GM23338 (cell line): Measurements from ENCODE around the gene SIL1. TPM values are rescaled to one million over a fixed set of nuclear protein-coding genes. Genes with fewer than 3 reads are reported as not detected.

Experiments used
- ATAC-seq: fragments of 200-7000 bp; cut with Tn5 transposase; 3 replicates; pipeline ENCODE4 v1.9.1; 2020
- DNase-seq: peaks from one replicate; pipeline ENCODE4 v3.0.0-alpha.2; 2015; ENCODE audit warnings: low spot score
- H2AFZ ChIP-seq: fragments of 200-600 bp; sonication (generic); 2 replicates; pipeline ENCODE4 v1.8.0; 2016; ENCODE audit warnings: antibody characterized with exemption, mild to moderate bottlenecking, moderate library complexity
- H3F3A ChIP-seq: fragments of 200-600 bp; sonication (generic); replicated peaks from 2 replicates; pipeline ENCODE4 v1.8.0; 2017; ENCODE audit warnings: antibody characterized with exemption, mixed run types, low read depth
- H3K27ac ChIP-seq: fragments of 200-600 bp; sonication (generic); 2 replicates; pipeline ENCODE4 v1.6.1; 2016; ENCODE audit warnings: low read depth
- H3K27me3 ChIP-seq: fragments of 200-600 bp; sonication (generic); 2 replicates; pipeline ENCODE4 v1.8.0; 2016; ENCODE audit warnings: mild to moderate bottlenecking, mixed run types, moderate library complexity; ENCODE audit not compliant: insufficient read depth
- H3K36me3 ChIP-seq: fragments of 200-600 bp; sonication (generic); 2 replicates; pipeline ENCODE4 v1.8.0; 2016; ENCODE audit warnings: mild to moderate bottlenecking; ENCODE audit not compliant: insufficient read depth
- H3K4me1 ChIP-seq: fragments of 200-600 bp; sonication (generic); 2 replicates; pipeline ENCODE4 v1.8.0; 2016; ENCODE audit warnings: mild to moderate bottlenecking, moderate library complexity; ENCODE audit not compliant: insufficient read depth
- H3K4me2 ChIP-seq: fragments of 200-600 bp; sonication (generic); 2 replicates; pipeline ENCODE4 v1.7.1; 2017; ENCODE audit warnings: mixed run types
- H3K4me3 ChIP-seq: fragments of 200-600 bp; sonication (generic); 2 replicates; pipeline ENCODE4 v1.6.1; 2016; ENCODE audit warnings: mixed run types
- H3K79me2 ChIP-seq: fragments of 200-600 bp; sonication (generic); replicated peaks from 2 replicates; pipeline ENCODE4 v1.8.0; 2017; ENCODE audit warnings: mild to moderate bottlenecking; ENCODE audit not compliant: insufficient read depth
- H3K9me2 ChIP-seq: fragments of 200-600 bp; sonication (generic); 2 replicates; pipeline ENCODE4 v1.8.0; 2017; ENCODE audit not compliant: insufficient read depth
- H4K20me1 ChIP-seq: fragments of 200-600 bp; sonication (generic); replicated peaks from 2 replicates; pipeline ENCODE4 v1.8.0; 2017; ENCODE audit warnings: mild to moderate bottlenecking; ENCODE audit not compliant: insufficient read depth
- H3K27ac Mint-ChIP-seq: 2 replicates; pipeline ENCODE4 v1.8.0; 2020; ENCODE audit warnings: inconsistent platforms, mild to moderate bottlenecking, moderate library complexity, mixed read lengths
- H3K27me3 Mint-ChIP-seq: 3 replicates; pipeline ENCODE4 v1.8.0; 2022; ENCODE audit warnings: low read depth, mild to moderate bottlenecking, moderate library complexity, mixed read lengths, inconsistent platforms; ENCODE audit not compliant: insufficient read depth, poor library complexity
- H3K36me3 Mint-ChIP-seq: 3 replicates; pipeline ENCODE4 v1.8.0; 2021; ENCODE audit warnings: low read depth, mild to moderate bottlenecking, inconsistent platforms, moderate library complexity, mixed read lengths
- H3K4me1 Mint-ChIP-seq: 3 replicates; pipeline ENCODE4 v1.8.0; 2020; ENCODE audit warnings: mild to moderate bottlenecking, inconsistent platforms, mixed read lengths
- H3K4me3 Mint-ChIP-seq: 3 replicates; pipeline ENCODE4 v1.8.0; 2021; ENCODE audit warnings: moderate library complexity, mild to moderate bottlenecking, inconsistent platforms, mixed read lengths
- H3K9me3 Mint-ChIP-seq: 3 replicates; pipeline ENCODE4 v1.8.0; 2020; ENCODE audit warnings: moderate library complexity, mild to moderate bottlenecking, inconsistent platforms, mixed read lengths
- CREB1 ChIP-seq: fragments of 250-450 bp; sonication (Bioruptor Pico); IDR thresholded peaks from 2 replicates; pipeline ENCODE4 v1.5.0; 2020; ENCODE audit warnings: low read depth, mild to moderate bottlenecking, moderate library complexity
- EZH2 ChIP-seq: fragments of 200-600 bp; sonication (generic); IDR thresholded peaks from one replicate; pipeline ENCODE4 v1.8.0; 2017; ENCODE audit warnings: antibody characterized with exemption, mild to moderate bottlenecking, low read depth; ENCODE audit not compliant: unreplicated experiment
- EZH2phosphoT487 ChIP-seq: fragments of 200-600 bp; sonication (generic); IDR thresholded peaks from one replicate; pipeline ENCODE4 v1.8.1; 2018; ENCODE audit warnings: antibody characterized with exemption; ENCODE audit not compliant: unreplicated experiment
- JUNB ChIP-seq: IDR thresholded peaks from one replicate; pipeline ENCODE4 v1.6.1; 2016; ENCODE audit warnings: antibody characterized with exemption; ENCODE audit not compliant: unreplicated experiment
- NANOG ChIP-seq: IDR thresholded peaks from 2 replicates; pipeline ENCODE4 v1.6.1; 2016; ENCODE audit warnings: antibody characterized with exemption, borderline replicate concordance
- POLR2AphosphoS5 ChIP-seq: IDR thresholded peaks from 2 replicates; pipeline ENCODE4 v1.6.1; 2016; ENCODE audit warnings: antibody characterized with exemption, low read depth
- STAT1 ChIP-seq: IDR thresholded peaks from one replicate; pipeline ENCODE4 v1.6.1; 2016; ENCODE audit warnings: antibody characterized with exemption; ENCODE audit not compliant: unreplicated experiment
- ZNF114 ChIP-seq: fragments of 250-450 bp; sonication (Bioruptor Pico); IDR thresholded peaks from 2 replicates; pipeline ENCODE4 v1.5.0; 2020; ENCODE audit warnings: mild to moderate bottlenecking, moderate library complexity
- ZNF331 ChIP-seq: fragments of 250-450 bp; sonication (Bioruptor Pico); IDR thresholded peaks from 2 replicates; pipeline ENCODE4 v1.5.0; 2020; ENCODE audit warnings: low read depth, mild to moderate bottlenecking, moderate library complexity
- polyA plus RNA-seq: library from polyadenylated mRNA; unstranded; fragments of >200 nt; fragmentation: Nextera tagmentation; extraction: Ambion mirVana; gene quantifications from 2 replicates; pipeline ENCODE4 v1.2.1, GENCODE V29; 2016
- total RNA-seq: library from RNA; depleted of rRNA; stranded (reverse); fragments of >200 nt; shearing (Covaris generic); gene quantifications from 2 replicates; pipeline ENCODE4 v1.2.3, GENCODE V29; 2014
- TF ChIP-seq, protein P1 (sequence below): IDR thresholded peaks from 2 replicates; pipeline ENCODE4 v1.6.1; 2016; ENCODE audit warnings: antibody characterized with exemption
- TF ChIP-seq, protein P2 (sequence below): IDR thresholded peaks from one replicate; pipeline ENCODE4 v1.6.1; 2018; ENCODE audit warnings: antibody characterized with exemption; ENCODE audit not compliant: unreplicated experiment
- TF ChIP-seq, protein P3 (sequence below): fragments of 250-450 bp; sonication (Bioruptor Pico); IDR thresholded peaks from 2 replicates; pipeline ENCODE4 v1.5.0; 2020; ENCODE audit warnings: mild to moderate bottlenecking, moderate library complexity
- TF ChIP-seq, protein P4 (sequence below), 2 experiments: fragments of 200-600 bp in 1 of 2; sonication (generic) in 1 of 2; conservative IDR thresholded peaks; 2 replicates each; pipeline versions ENCODE4 v1.5.1 to v1.6.1; 2016 to 2017; ENCODE audit warnings: antibody characterized with exemption in 2 of 2, low read depth in 2 of 2, mild to moderate bottlenecking in 2 of 2, moderate library complexity in 1 of 2

SIL1 gene
- total and polyA plus RNA-seq, 2 experiments from 2014 or later = 5.5 to 5.9 TPM

DNA sequence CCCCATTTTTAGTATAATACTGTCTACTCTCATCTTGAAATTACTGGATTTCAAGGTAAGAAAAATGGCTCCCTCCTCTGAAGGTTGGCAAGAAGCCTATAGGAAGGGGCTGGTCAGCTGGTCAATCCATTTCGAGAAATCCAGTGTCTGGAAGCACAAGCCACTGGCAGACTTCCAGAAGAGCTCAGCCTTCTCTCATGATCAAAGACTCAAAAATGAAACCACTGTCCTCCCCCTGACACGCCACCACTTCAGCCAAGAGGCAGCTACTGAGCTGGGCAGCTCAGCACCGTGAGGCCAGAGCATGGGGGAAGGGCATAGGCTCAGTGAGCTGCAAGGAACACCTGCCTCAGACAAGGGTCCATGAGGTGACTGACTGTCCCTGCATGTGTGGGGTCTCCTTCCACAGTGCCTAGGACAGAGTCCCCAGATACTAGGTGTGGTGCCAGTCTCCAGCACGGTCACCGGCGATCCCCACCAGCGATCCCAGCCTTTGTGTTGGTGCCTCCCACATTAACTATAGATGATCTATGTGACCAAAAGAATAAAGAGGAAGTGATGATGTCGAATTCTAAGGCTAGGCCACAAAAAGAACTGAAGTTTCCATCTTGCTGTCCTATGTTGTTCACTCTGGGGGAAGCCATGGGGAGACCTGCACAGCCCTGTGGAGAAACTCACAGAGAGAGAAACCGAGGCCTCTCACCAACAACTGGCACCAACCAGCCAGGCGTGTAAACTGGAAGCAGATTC lies 222.9 kb downstream of the SIL1 start:
- Histone ChIP-seq H3K79me2 (no peaks in the 10 kb centered on the region), H2AFZ (no peak overlapping the region), H3K9me2 (0 out of 2 replicates have a peak, but pooled peaks cover 3% of the 10 kb centered on the region), H3K4me2 (no peak overlapping the region), H3K36me3 (no peaks in the 10 kb centered on the region), H4K20me1 (no peaks in the 10 kb centered on the region), H3K27ac (no peak overlapping the region), H3K27me3 (no peaks in the 10 kb centered on the region), H3F3A (no peaks in the 10 kb centered on the region), H3K4me3 (no peak overlapping the region), H3K4me1 (peaks cover 20% of the 10 kb centered on the region)
- Mint-ChIP-seq H3K9me3 (no peaks in the 10 kb centered on the region), H3K36me3 (no peaks in the 10 kb centered on the region; the same call in 2 of the 3 replicates), H3K27me3 (peaks cover 4% of the 10 kb centered on the region), H3K27ac (no peak overlapping the region), H3K4me1 (peaks cover 26% of the 10 kb centered on the region), H3K4me3 (no peak overlapping the region)
- no peak for DNase-seq
- TF ChIP-seq ZNF114 (no peak), JUNB (no peak), NANOG (no peak), POLR2AphosphoS5 (no peak), ZNF331 (CRISPR knock-in tag) (no peak), EZH2phosphoT487 (no peak), STAT1 (no peak), EZH2 (no peak), CREB1 (no peak)
- TF ChIP-seq, protein P1, sequence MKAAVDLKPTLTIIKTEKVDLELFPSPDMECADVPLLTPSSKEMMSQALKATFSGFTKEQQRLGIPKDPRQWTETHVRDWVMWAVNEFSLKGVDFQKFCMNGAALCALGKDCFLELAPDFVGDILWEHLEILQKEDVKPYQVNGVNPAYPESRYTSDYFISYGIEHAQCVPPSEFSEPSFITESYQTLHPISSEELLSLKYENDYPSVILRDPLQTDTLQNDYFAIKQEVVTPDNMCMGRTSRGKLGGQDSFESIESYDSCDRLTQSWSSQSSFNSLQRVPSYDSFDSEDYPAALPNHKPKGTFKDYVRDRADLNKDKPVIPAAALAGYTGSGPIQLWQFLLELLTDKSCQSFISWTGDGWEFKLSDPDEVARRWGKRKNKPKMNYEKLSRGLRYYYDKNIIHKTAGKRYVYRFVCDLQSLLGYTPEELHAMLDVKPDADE = no peak
- TF ChIP-seq, protein P2, sequence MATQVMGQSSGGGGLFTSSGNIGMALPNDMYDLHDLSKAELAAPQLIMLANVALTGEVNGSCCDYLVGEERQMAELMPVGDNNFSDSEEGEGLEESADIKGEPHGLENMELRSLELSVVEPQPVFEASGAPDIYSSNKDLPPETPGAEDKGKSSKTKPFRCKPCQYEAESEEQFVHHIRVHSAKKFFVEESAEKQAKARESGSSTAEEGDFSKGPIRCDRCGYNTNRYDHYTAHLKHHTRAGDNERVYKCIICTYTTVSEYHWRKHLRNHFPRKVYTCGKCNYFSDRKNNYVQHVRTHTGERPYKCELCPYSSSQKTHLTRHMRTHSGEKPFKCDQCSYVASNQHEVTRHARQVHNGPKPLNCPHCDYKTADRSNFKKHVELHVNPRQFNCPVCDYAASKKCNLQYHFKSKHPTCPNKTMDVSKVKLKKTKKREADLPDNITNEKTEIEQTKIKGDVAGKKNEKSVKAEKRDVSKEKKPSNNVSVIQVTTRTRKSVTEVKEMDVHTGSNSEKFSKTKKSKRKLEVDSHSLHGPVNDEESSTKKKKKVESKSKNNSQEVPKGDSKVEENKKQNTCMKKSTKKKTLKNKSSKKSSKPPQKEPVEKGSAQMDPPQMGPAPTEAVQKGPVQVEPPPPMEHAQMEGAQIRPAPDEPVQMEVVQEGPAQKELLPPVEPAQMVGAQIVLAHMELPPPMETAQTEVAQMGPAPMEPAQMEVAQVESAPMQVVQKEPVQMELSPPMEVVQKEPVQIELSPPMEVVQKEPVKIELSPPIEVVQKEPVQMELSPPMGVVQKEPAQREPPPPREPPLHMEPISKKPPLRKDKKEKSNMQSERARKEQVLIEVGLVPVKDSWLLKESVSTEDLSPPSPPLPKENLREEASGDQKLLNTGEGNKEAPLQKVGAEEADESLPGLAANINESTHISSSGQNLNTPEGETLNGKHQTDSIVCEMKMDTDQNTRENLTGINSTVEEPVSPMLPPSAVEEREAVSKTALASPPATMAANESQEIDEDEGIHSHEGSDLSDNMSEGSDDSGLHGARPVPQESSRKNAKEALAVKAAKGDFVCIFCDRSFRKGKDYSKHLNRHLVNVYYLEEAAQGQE = no peak
- TF ChIP-seq, protein P3, sequence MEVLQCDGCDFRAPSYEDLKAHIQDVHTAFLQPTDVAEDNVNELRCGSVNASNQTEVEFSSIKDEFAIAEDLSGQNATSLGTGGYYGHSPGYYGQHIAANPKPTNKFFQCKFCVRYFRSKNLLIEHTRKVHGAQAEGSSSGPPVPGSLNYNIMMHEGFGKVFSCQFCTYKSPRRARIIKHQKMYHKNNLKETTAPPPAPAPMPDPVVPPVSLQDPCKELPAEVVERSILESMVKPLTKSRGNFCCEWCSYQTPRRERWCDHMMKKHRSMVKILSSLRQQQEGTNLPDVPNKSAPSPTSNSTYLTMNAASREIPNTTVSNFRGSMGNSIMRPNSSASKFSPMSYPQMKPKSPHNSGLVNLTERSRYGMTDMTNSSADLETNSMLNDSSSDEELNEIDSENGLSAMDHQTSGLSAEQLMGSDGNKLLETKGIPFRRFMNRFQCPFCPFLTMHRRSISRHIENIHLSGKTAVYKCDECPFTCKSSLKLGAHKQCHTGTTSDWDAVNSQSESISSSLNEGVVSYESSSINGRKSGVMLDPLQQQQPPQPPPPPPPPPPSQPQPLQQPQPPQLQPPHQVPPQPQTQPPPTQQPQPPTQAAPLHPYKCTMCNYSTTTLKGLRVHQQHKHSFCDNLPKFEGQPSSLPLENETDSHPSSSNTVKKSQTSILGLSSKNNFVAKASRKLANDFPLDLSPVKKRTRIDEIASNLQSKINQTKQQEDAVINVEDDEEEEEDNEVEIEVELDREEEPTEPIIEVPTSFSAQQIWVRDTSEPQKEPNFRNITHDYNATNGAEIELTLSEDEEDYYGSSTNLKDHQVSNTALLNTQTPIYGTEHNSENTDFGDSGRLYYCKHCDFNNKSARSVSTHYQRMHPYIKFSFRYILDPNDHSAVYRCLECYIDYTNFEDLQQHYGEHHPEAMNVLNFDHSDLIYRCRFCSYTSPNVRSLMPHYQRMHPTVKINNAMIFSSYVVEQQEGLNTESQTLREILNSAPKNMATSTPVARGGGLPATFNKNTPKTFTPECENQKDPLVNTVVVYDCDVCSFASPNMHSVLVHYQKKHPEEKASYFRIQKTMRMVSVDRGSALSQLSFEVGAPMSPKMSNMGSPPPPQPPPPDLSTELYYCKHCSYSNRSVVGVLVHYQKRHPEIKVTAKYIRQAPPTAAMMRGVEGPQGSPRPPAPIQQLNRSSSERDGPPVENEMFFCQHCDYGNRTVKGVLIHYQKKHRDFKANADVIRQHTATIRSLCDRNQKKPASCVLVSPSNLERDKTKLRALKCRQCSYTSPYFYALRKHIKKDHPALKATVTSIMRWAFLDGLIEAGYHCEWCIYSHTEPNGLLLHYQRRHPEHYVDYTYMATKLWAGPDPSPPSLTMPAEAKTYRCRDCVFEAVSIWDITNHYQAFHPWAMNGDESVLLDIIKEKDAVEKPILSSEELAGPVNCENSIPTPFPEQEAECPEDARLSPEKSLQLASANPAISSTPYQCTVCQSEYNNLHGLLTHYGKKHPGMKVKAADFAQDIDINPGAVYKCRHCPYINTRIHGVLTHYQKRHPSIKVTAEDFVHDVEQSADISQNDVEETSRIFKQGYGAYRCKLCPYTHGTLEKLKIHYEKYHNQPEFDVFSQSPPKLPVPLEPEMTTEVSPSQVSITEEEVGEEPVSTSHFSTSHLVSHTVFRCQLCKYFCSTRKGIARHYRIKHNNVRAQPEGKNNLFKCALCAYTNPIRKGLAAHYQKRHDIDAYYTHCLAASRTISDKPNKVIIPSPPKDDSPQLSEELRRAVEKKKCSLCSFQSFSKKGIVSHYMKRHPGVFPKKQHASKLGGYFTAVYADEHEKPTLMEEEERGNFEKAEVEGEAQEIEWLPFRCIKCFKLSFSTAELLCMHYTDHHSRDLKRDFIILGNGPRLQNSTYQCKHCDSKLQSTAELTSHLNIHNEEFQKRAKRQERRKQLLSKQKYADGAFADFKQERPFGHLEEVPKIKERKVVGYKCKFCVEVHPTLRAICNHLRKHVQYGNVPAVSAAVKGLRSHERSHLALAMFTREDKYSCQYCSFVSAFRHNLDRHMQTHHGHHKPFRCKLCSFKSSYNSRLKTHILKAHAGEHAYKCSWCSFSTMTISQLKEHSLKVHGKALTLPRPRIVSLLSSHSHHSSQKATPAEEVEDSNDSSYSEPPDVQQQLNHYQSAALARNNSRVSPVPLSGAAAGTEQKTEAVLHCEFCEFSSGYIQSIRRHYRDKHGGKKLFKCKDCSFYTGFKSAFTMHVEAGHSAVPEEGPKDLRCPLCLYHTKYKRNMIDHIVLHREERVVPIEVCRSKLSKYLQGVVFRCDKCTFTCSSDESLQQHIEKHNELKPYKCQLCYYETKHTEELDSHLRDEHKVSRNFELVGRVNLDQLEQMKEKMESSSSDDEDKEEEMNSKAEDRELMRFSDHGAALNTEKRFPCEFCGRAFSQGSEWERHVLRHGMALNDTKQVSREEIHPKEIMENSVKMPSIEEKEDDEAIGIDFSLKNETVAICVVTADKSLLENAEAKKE (CRISPR knock-in tag) = no peak
- TF ChIP-seq, protein P4, sequence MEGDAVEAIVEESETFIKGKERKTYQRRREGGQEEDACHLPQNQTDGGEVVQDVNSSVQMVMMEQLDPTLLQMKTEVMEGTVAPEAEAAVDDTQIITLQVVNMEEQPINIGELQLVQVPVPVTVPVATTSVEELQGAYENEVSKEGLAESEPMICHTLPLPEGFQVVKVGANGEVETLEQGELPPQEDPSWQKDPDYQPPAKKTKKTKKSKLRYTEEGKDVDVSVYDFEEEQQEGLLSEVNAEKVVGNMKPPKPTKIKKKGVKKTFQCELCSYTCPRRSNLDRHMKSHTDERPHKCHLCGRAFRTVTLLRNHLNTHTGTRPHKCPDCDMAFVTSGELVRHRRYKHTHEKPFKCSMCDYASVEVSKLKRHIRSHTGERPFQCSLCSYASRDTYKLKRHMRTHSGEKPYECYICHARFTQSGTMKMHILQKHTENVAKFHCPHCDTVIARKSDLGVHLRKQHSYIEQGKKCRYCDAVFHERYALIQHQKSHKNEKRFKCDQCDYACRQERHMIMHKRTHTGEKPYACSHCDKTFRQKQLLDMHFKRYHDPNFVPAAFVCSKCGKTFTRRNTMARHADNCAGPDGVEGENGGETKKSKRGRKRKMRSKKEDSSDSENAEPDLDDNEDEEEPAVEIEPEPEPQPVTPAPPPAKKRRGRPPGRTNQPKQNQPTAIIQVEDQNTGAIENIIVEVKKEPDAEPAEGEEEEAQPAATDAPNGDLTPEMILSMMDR (conservative IDR thresholded peaks at IDR 0.05; ENCODE audit: low read depth in 2 of 2) = no peak
- ATAC-seq = no peak
